Esophagus squamous epithelium (tissue), 5 donors: ENCODE measurements around the gene LDHAL6B. TPM values are rescaled to one million over a fixed set of nuclear protein-coding genes. Genes with fewer than 3 reads are reported as not detected.

ENCODE experiments used
- DNase-seq: peaks from one replicate; lab custom pipeline; 2025; lab: John Stamatoyannopoulos, UW
- H3K27ac ChIP-seq, 4 donors: fragments of 200-600 bp; sonication (generic); one replicate each; pipeline ENCODE4 v1.5.1; 2016 to 2019; ENCODE audit warnings: mild to moderate bottlenecking in 1 of 4
- H3K27me3 ChIP-seq, 4 donors: fragments of 200-600 bp; sonication (generic); 1 replicate in 3 of 4; 2 replicates in 1 of 4; pipeline versions ENCODE4 v1.5.1 to v1.6.0; 2017 to 2021; ENCODE audit warnings: antibody characterized with exemption in 1 of 4
- H3K36me3 ChIP-seq, 3 donors: fragments of 200-600 bp; sonication (generic); one replicate each; pipeline ENCODE4 v1.5.1; 2016 to 2019
- H3K4me1 ChIP-seq, 3 donors: fragments of 200-600 bp; sonication (generic); one replicate each; pipeline ENCODE4 v1.5.1; 2017 to 2019
- H3K4me3 ChIP-seq, 4 donors: fragments of 200-600 bp; sonication (generic); 1 replicate in 3 of 4; 2 replicates in 1 of 4; pipeline ENCODE4 v1.5.1; 2016 to 2019; ENCODE audit warnings: mild to moderate bottlenecking in 2 of 4, moderate library complexity in 1 of 4
- H3K9me3 ChIP-seq, 3 donors: fragments of 200-600 bp; sonication (generic); one replicate each; pipeline ENCODE4 v1.5.1; 2016 to 2019
- POLR2A ChIP-seq, 4 donors: fragments of 450-650 bp; IDR thresholded peaks; one replicate each; pipeline ENCODE4 v1.6.1; 2017; ENCODE audit warnings: antibody characterized with exemption in 4 of 4, mild to moderate bottlenecking in 4 of 4, moderate library complexity in 3 of 4
- WGBS, 2 donors: methylation state at CpG; one replicate each; pipeline ENCODE4 v1.1.5; 2018; 5-methylcytosine and 5-hydroxymethylcytosine counted together
- intact Hi-C: fragments of 100-400 bp; cut with DNase I; formaldehyde crosslinking; loops from one replicate; pipeline ENCODE4 v1.15.0; 2022
- total RNA-seq, 4 donors: library from RNA; depleted of rRNA; stranded (reverse); fragments of >200 nt; gene quantifications; one replicate each; pipeline ENCODE4 v1.1.0, GENCODE V29; 2016
- TF ChIP-seq, protein P1 (sequence below), 6 experiments: fragments of 450-650 bp in 4 of 6; fragments of 200-600 bp in 2 of 6; sonication (generic) in 2 of 6; IDR thresholded peaks; one replicate each; pipeline ENCODE4 v1.5.1; 2016 to 2019; ENCODE audit warnings: antibody characterized with exemption in 6 of 6, mild to moderate bottlenecking in 4 of 6, moderate library complexity in 4 of 6
- donor health status: DM: yes; HTN: yes; CAD: no.

Gene LDHAL6B
- total RNA-seq, 4 donors from 2014 or later, result not detected

DNA sequence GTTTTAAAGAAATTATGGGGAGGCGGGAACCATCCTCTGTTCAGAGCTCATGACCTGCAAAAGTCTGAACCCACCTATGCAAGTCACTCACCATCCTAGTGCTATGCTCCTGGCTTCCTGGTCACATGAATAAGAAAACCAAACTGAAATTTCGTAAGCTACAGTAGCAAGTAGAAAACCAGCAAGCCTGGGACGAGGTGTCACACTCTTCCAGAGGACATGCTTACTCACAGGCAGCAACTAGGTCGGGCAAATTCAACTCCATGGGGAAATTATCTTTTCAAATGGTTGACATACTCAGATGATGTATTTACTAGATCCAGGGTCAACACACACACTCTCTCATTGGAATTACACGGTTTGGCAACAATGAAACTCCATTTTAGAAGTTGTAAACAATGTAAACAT, 31.3 kb downstream of the LDHAL6B start:
- H3K36me3 ChIP-seq, result no peaks in the 10 kb centered on the region
- H3K27ac ChIP-seq, result no peak overlapping the region
- peaks cover 0 to 13% (median 1%) of the 10 kb centered on the region in 3 donors for H3K4me1 ChIP-seq
- TF ChIP-seq, protein P1, sequence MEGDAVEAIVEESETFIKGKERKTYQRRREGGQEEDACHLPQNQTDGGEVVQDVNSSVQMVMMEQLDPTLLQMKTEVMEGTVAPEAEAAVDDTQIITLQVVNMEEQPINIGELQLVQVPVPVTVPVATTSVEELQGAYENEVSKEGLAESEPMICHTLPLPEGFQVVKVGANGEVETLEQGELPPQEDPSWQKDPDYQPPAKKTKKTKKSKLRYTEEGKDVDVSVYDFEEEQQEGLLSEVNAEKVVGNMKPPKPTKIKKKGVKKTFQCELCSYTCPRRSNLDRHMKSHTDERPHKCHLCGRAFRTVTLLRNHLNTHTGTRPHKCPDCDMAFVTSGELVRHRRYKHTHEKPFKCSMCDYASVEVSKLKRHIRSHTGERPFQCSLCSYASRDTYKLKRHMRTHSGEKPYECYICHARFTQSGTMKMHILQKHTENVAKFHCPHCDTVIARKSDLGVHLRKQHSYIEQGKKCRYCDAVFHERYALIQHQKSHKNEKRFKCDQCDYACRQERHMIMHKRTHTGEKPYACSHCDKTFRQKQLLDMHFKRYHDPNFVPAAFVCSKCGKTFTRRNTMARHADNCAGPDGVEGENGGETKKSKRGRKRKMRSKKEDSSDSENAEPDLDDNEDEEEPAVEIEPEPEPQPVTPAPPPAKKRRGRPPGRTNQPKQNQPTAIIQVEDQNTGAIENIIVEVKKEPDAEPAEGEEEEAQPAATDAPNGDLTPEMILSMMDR (IDR thresholded peaks at IDR 0.05), result no peak
- no peak for TF ChIP-seq POLR2A (IDR thresholded peaks at IDR 0.05)
- H3K9me3 ChIP-seq, result no peaks in the 10 kb centered on the region
- H3K27me3 ChIP-seq, result no peaks in the 10 kb centered on the region
- H3K4me3 ChIP-seq, result no peak overlapping the region
- 68 to 78% methylated on average over 5 of the region's 5 CpGs for WGBS, 2 donors
- DNase-seq, result no peak
- intact Hi-C loops, result no loop called here

DNA sequence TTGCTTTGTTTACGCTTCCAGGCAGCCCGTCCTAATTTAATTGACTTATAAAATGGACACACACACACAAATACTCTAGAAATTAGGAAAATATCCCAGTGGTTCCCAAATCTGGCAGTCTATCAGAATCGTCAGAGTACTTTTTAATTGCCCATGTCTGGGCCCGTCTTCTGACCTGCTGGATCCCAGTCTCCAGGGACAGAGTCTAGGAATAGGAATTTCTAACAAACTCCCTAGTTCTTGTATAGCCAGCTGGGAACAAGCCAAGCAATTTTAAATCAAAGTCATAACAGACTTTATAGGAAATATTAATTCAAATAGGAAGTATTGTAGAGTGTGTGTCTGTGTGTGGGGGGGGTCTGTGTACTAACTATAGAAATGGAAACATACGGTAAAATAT, 33.4 kb downstream of the LDHAL6B start:
- intact Hi-C loops, result no loop called here
- Histone ChIP-seq H3K36me3 (peaks cover 0 to 7% (median 0%) of the 10 kb centered on the region in 3 donors), H3K27me3 (no peaks in the 10 kb centered on the region), H3K9me3 (no peaks in the 10 kb centered on the region), H3K27ac (no peak overlapping the region), H3K4me1 (peaks cover 0 to 10% (median 0%) of the 10 kb centered on the region in 3 donors), H3K4me3 (no peak overlapping the region)
- 59 to 60% methylated on average over 5 of the region's 5 CpGs for WGBS, 2 donors
- DNase-seq, result no peak
- TF ChIP-seq POLR2A (IDR thresholded peaks at IDR 0.05), result no peak
- TF ChIP-seq, protein P1 (IDR thresholded peaks at IDR 0.05), result no peak

DNA sequence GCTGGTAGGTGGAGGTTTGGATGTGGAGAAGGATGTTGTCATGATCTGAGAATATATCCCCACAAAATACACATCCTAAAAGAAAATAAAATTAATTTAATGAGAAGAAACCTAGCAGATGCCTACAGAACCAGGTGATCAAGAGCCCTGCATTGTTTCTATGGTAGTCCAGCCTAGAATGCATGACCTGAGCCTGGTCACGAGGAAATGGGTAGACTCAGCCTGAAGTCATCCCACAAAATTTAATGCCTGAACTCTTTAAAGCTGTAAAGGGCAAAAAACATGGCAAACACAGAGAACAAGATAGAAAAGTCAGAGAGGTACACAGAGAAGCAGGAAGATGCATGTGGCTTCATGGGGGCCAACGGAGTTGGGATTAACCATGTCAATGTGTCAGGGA, 36.0 kb downstream of the LDHAL6B start:
- WGBS, 2 donors, result 76 to 83% methylated on average over 2 of the region's 2 CpGs
- H3K4me1 ChIP-seq, result peaks cover 0 to 7% (median 0%) of the 10 kb centered on the region in 3 donors
- H3K4me3 ChIP-seq, result no peak overlapping the region
- TF ChIP-seq, protein P1 (IDR thresholded peaks at IDR 0.05), result no peak
- no peak for TF ChIP-seq POLR2A (IDR thresholded peaks at IDR 0.05)
- intact Hi-C loops, result no loop called here
- H3K27me3 ChIP-seq, result no peaks in the 10 kb centered on the region
- no peak for DNase-seq
- H3K36me3 ChIP-seq, result peaks cover 0 to 9% (median 0%) of the 10 kb centered on the region in 3 donors
- H3K9me3 ChIP-seq, result no peaks in the 10 kb centered on the region
- no peak overlapping the region for H3K27ac ChIP-seq

DNA sequence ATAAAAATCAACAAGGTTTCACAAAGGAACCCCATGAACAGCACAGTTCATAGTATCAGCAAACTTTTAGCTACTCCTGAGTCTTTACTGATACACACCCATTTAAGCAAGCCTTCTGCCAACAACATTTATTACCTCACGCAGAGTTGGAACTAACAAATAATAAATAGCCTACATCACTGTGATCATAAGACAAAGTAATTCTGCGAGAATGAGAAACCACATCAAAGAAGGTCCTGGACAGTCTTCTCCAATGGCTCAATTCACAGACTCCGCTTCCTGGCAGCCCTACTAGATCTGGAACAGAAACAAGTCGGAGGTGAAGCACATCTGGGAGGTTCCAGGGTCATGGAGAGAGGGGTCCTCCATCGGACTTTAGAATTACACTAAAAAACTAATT, 37.0 kb downstream of the LDHAL6B start:
- Histone ChIP-seq H3K27ac (no peak overlapping the region), H3K27me3 (no peaks in the 10 kb centered on the region), H3K36me3 (peaks cover 0 to 9% (median 0%) of the 10 kb centered on the region in 3 donors), H3K4me1 (peaks cover 0 to 8% (median 0%) of the 10 kb centered on the region in 3 donors), H3K4me3 (no peak overlapping the region), H3K9me3 (no peaks in the 10 kb centered on the region)
- intact Hi-C loops, result no loop called here
- DNase-seq, result no peak
- WGBS, 2 donors, result 79 to 81% methylated on average over 4 to 5 of the region's 5 CpGs
- TF ChIP-seq, protein P1 (IDR thresholded peaks at IDR 0.05), result no peak
- TF ChIP-seq POLR2A (IDR thresholded peaks at IDR 0.05), result no peak

DNA sequence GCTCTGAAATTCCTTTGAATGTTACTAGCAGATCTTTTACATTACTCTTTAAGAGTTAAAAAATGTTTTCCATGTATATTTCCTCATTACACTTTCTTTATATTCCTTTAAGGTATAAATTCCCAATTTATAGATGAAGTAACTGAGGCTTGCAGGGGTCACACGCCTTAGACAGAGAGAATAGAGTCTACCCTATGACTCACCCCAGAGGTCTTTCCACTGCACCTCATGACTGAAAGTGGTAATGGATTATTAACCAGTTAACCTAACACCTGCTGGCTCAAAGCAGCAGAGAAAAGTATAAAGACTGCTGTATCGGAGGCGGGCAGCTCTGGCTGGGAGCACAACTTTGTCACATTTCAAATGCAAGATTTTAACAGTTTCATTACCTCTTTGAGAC, 37.7 kb downstream of the LDHAL6B start:
- Histone ChIP-seq H3K27ac (no peak overlapping the region), H3K27me3 (no peaks in the 10 kb centered on the region), H3K9me3 (no peaks in the 10 kb centered on the region), H3K36me3 (peaks cover 0 to 9% (median 0%) of the 10 kb centered on the region in 3 donors), H3K4me3 (no peak overlapping the region), H3K4me1 (peaks cover 0 to 8% (median 0%) of the 10 kb centered on the region in 3 donors)
- WGBS, 2 donors, result 66 to 86% methylated on average over 3 of the region's 3 CpGs
- TF ChIP-seq, protein P1 (IDR thresholded peaks at IDR 0.05), result no peak
- TF ChIP-seq POLR2A (IDR thresholded peaks at IDR 0.05), result no peak
- no peak for DNase-seq
- intact Hi-C loops, result no loop called here
